ENCODE data around the gene ZNF317.

Gene ZNF317

GRCh38 chr19:9165261-9165660 lies 25.1 kb downstream of the ZNF317 start (continued):
- TF ChIP-seq HOXD13 (CRISPR knock-in tag; IDR thresholded peaks at IDR 0.05; ENCODE audit: borderline replicate concordance) (no peak), BCL11A (tag by site-specific recombination; IDR thresholded peaks at IDR 0.05; ENCODE audit: low read depth) (no peak), ZNF155 (tag by site-specific recombination; IDR thresholded peaks at IDR 0.05) (no peak), ZNF747 (tag by site-specific recombination; IDR thresholded peaks at IDR 0.05) (no peak), ZFHX2 (tag by site-specific recombination; conservative IDR thresholded peaks at IDR 0.05) (no peak), ZBTB48 (tag by site-specific recombination; IDR thresholded peaks at IDR 0.05) (no peak)
- TF ChIP-seq, protein P1, sequence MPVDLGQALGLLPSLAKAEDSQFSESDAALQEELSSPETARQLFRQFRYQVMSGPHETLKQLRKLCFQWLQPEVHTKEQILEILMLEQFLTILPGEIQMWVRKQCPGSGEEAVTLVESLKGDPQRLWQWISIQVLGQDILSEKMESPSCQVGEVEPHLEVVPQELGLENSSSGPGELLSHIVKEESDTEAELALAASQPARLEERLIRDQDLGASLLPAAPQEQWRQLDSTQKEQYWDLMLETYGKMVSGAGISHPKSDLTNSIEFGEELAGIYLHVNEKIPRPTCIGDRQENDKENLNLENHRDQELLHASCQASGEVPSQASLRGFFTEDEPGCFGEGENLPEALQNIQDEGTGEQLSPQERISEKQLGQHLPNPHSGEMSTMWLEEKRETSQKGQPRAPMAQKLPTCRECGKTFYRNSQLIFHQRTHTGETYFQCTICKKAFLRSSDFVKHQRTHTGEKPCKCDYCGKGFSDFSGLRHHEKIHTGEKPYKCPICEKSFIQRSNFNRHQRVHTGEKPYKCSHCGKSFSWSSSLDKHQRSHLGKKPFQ (tag by site-specific recombination; IDR thresholded peaks at IDR 0.05): no peak

GRCh38 chr19:9166846-9167245 lies 26.6 kb downstream of the ZNF317 start:
- H3K9me3 ChIP-seq (ENCODE audit: control insufficient read depth, insufficient read depth, low read depth, low read length): no peaks in the 10 kb centered on the region; the same call in 1 of the 2 replicates
- peaks cover 19 to 34% of the 10 kb centered on the region in 2 experiments for H3K36me3 ChIP-seq (ENCODE audit: control insufficient read depth in 2 of 2, insufficient read depth in 1 of 2, low read length in 2 of 2)
- CTCF ChIA-PET: no interaction called here
- TF ChIP-seq ZBTB7A (tag by site-specific recombination; IDR thresholded peaks at IDR 0.05; ENCODE audit: low read depth) (no peak), ZNF175 (tag by site-specific recombination; IDR thresholded peaks at IDR 0.05) (no peak), YY1 (tag by site-specific recombination; IDR thresholded peaks at IDR 0.05) (no peak), ZNF223 (tag by site-specific recombination; IDR thresholded peaks at IDR 0.05) (no peak), ZNF132 (tag by site-specific recombination; IDR thresholded peaks at IDR 0.05; ENCODE audit: borderline replicate concordance) (no peak), ZNF16 (tag by site-specific recombination; IDR thresholded peaks at IDR 0.05; ENCODE audit: low read depth) (no peak), ZNF560 (tag by site-specific recombination; IDR thresholded peaks at IDR 0.05; ENCODE audit: borderline replicate concordance) (no peak), TCF7L2 (IDR thresholded peaks at IDR 0.05; ENCODE audit: borderline replicate concordance, low read depth, low read length) (no peak), ZNF670 (tag by site-specific recombination; IDR thresholded peaks at IDR 0.05; ENCODE audit: low read depth) (no peak), KLF9 (tag by site-specific recombination; IDR thresholded peaks at IDR 0.05; ENCODE audit: low read depth) (no peak), PRDM1 (tag by site-specific recombination; IDR thresholded peaks at IDR 0.05) (no peak), ZBTB49 (tag by site-specific recombination; IDR thresholded peaks at IDR 0.05; ENCODE audit: low read depth) (no peak), BCL6B (tag by site-specific recombination; IDR thresholded peaks at IDR 0.05) (no peak), ZFP3 (tag by site-specific recombination; IDR thresholded peaks at IDR 0.05; ENCODE audit: low read depth) (no peak)
- TF ChIP-seq, protein P2, sequence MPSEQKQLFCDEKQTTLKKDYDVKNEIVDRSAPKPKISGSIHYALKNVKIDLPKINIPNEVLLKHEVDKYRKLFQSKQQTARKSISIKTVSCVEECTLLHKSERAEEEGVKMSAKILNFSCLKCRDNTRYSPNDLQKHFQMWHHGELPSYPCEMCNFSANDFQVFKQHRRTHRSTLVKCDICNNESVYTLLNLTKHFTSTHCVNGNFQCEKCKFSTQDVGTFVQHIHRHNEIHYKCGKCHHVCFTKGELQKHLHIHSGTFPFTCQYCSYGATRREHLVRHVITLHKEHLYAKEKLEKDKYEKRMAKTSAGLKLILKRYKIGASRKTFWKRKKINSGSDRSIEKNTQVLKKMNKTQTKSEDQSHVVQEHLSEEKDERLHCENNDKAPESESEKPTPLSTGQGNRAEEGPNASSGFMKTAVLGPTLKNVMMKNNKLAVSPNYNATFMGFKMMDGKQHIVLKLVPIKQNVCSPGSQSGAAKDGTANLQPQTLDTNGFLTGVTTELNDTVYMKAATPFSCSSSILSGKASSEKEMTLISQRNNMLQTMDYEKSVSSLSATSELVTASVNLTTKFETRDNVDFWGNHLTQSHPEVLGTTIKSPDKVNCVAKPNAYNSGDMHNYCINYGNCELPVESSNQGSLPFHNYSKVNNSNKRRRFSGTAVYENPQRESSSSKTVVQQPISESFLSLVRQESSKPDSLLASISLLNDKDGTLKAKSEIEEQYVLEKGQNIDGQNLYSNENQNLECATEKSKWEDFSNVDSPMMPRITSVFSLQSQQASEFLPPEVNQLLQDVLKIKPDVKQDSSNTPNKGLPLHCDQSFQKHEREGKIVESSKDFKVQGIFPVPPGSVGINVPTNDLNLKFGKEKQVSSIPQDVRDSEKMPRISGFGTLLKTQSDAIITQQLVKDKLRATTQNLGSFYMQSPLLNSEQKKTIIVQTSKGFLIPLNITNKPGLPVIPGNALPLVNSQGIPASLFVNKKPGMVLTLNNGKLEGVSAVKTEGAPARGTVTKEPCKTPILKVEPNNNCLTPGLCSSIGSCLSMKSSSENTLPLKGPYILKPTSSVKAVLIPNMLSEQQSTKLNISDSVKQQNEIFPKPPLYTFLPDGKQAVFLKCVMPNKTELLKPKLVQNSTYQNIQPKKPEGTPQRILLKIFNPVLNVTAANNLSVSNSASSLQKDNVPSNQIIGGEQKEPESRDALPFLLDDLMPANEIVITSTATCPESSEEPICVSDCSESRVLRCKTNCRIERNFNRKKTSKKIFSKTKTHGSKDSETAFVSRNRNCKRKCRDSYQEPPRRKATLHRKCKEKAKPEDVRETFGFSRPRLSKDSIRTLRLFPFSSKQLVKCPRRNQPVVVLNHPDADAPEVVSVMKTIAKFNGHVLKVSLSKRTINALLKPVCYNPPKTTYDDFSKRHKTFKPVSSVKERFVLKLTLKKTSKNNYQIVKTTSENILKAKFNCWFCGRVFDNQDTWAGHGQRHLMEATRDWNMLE (tag by site-specific recombination; conservative IDR thresholded peaks at IDR 0.05; ENCODE audit: low read depth): no peak
- TF ChIP-seq, protein P3, sequence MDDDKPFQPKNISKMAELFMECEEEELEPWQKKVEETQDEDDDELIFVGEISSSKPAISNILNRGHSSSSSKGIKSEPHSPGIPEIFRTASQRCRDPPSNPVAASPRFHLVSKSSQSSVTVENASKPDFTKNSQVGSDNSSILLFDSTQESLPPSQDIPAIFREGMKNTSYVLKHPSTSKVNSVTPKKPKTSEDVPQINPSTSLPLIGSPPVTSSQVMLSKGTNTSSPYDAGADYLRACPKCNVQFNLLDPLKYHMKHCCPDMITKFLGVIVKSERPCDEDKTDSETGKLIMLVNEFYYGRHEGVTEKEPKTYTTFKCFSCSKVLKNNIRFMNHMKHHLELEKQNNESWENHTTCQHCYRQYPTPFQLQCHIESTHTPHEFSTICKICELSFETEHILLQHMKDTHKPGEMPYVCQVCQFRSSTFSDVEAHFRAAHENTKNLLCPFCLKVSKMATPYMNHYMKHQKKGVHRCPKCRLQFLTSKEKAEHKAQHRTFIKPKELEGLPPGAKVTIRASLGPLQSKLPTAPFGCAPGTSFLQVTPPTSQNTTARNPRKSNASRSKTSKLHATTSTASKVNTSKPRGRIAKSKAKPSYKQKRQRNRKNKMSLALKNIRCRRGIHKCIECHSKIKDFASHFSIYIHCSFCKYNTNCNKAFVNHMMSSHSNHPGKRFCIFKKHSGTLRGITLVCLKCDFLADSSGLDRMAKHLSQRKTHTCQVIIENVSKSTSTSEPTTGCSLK (tag by site-specific recombination; IDR thresholded peaks at IDR 0.05): no peak
- POLR2A ChIA-PET: no interaction called here
- no peak overlapping the region for H3K4me3 ChIP-seq (ENCODE audit: low read depth, low read length)
- no peaks in the 10 kb centered on the region for H3K4me1 ChIP-seq (ENCODE audit: control insufficient read depth, insufficient read depth, low read length)
- H3K27ac ChIP-seq (ENCODE audit: extremely low read depth, low read depth, low read length): no peak overlapping the region

Measured in HEK293 (cell line).